ENCODE results near the gene OR13H1.
"Not testable (repeated sequence)": the region's sequence is repeated elsewhere in the genome, so short reads cannot be mapped to it uniquely, and the experiment has no call there.

Gene OR13H1, protein sequence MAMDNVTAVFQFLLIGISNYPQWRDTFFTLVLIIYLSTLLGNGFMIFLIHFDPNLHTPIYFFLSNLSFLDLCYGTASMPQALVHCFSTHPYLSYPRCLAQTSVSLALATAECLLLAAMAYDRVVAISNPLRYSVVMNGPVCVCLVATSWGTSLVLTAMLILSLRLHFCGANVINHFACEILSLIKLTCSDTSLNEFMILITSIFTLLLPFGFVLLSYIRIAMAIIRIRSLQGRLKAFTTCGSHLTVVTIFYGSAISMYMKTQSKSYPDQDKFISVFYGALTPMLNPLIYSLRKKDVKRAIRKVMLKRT

GRCh38 chrX:131543774-131544173 lies at the start of gene OR13H1:
OR13H1 (plus strand) TSS chrX:131544074; CDS start chrX:131544074, 0 bp downstream.
- no peak for DNase-seq

- DNase-seq = not testable (repeated sequence)
These were observed 42.3 kb upstream of the OR13H1 start for GRCh38 chrX:131501556-131501955.

DNA sequence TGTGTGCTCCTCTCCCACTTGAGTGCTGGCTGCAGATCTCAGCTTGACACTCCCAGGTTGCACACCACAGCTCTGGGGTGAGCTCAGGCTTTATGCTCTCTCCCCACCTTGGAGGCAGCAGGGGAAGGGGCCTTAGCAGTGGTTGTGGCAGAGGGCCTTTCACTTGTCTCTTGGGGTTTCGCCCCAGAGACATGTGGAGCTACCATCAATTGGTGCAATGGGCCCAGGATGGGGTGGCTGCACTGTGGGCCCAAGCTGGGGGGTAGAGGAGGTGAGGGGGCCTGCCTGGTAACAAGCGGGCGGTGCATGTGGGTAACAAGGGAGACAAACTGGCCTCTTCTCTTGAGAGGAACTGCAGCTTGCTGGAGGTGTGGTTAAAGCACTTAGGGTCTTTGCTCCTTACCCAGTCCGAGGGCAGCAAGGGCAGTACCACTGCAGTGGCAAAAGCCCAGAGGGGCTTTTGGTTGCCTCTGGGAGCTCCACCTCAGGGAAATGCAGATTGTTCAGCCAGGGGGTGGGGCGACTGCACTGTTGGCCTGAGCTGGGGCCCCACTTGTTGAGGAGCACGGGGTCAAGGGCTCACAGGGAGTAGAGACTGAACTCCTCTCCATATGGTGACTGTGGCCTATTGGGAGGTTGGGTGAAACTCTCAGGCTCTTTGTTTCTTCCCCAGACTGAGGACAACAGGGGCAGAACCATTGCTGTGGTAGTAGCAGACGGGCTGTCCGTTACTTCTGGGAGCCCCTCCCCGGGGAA lies 30.5 kb upstream of the OR13H1 start:
- no peak for DNase-seq

GRCh38 chrX:131521824-131522223 lies 22.1 kb upstream of the OR13H1 start:
- DNase-seq = no peak

GRCh38 chrX:131544218-131544617 lies 344 bp downstream of the OR13H1 start:
- DNase-seq = no peak

DNA sequence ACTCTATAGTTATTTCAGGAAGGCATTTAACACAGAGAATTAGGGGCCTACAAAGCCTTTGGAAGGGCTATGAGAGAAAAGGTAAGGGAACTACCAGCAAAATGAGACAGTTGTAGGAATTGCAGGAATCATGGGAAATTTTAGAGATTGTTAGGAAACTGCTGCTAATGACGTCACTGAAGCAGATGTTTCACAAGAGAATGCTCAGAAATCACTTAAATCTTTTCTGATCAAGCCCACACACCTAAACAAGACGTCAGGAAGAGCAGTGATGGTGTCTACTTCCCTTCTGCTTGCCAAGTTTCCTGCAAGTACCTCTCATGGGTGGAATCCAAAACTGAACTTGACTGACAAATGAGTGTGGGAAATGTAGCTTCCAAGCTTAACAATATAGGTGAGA lies 5.1 kb downstream of the OR13H1 start:
- DNase-seq = no peak

GRCh38 chrX:131552453-131552852 lies 8.6 kb downstream of the OR13H1 start:
- DNase-seq = not testable (repeated sequence)

DNA sequence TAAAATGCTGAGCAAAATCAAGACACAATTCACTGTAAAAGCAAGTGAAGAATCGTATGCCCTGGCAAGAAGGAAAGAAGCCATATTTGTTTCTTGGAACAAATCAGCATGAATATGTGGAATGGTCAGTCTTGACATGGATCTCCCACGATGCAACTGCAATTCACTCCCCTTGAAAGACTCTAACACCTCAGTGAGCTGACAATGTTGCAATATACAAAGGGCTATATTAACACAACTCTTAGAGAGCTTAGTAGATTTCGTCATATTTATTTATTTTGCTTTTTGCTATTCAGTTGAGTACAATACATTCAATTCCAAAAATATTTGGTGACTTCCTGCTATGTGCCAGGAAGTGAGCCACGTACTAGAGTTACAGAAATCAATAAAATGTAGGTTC lies 14.7 kb downstream of the OR13H1 start:
- DNase-seq = no peak

DNA sequence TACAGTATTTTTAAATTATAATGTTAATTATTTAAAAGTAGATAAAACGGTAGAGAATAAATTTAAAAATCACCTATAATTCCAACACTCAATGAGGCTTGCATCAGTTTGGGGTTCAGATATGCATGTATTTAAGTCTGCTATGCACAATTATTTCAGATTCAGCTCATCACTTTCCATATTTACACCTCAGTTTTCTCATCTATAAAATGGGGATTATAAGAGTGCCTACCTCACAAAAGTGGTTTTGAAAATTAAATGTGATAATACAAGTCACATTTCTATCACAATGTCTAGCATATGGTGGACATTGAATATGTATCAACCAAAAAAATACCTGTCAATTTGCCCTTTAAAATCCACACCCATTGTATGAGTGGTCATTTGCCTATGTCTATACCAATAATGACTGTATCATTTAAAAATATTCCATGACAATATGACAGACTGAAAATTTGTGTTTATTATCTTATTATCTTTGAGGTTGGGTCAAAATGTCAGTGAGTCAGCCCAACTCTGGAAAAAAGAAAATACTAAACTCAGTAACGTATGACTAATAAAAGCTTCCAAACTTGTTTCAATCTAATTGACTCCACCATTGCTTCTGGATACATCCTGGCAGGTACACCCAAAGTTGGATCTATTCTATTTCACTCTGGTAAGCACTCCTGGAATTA lies 20.8 kb downstream of the OR13H1 start:
- no peak for DNase-seq

GRCh38 chrX:131565909-131566308 lies 22.0 kb downstream of the OR13H1 start:
- DNase-seq = no peak

DNA sequence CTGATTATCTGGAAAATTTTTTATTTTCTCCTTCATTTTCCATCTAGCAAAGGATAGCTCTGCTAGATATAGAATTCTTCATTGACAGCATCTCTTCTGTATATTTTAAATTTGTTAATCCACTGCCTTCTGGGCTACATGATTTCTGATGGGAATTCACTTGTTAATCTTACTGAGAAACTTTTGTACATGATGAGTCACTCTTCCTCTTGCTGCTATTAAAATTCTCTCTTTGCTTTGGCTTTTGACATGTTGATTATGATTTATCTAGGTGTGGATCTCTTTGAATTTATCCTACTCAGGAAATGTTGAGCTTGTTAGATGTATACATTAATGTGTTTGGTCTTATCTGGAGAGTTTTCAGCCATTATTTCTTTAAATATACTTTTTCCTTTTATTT lies 27.5 kb downstream of the OR13H1 start:
- DNase-seq = no peak

GRCh38 chrX:131572372-131573014 lies 28.6 kb downstream of the OR13H1 start:
- DNase-seq = no peak

GRCh38 chrX:131577413-131577812 lies 33.5 kb downstream of the OR13H1 start:
- no peak for DNase-seq

GRCh38 chrX:131577999-131578734 lies 34.3 kb downstream of the OR13H1 start:
- DNase-seq = no peak

GRCh38 chrX:131578735-131579367 lies 35.0 kb downstream of the OR13H1 start:
- DNase-seq = not testable (repeated sequence)

DNA sequence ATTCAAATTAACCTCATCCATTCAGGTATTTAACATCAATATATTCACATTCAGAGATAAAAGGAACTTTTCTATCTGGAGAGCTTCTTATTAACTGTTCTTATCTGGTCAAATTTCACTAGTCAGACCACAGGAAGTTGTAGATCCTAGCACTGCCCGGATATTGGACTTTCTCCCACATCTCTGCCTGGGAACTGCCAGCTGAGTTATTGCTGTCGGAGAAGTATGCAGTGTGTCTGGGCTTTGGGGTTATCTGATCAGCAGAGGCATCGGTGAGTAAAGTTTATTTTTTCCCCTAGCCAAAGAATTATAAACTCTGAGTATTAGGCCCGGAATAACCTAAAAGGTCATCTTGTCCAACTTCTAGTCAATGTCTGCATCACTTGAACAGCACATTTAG lies 45.1 kb downstream of the OR13H1 start:
- DNase-seq = no peak

Measured in activated CD4-positive, CD25-positive, alpha-beta regulatory T cell treated with anti-CD3 and anti-CD28 coated beads, Interleukin-2, amount 50 U/mL, for 72 hours (primary cell).